Neural cell (in vitro differentiated cells): ENCODE results near the gene FHOD3. TPM values are rescaled to one million over a fixed set of nuclear protein-coding genes. Genes with fewer than 3 reads are reported as not detected.

Experiments
- H2AFZ ChIP-seq: fragments of 200-600, 300-800 bp; sonication (generic), shearing (Covaris generic); 2 replicates; pipeline ENCODE4 v1.6.0; 2014; ENCODE audit warnings: low read depth, mild to moderate bottlenecking, antibody characterized with exemption, low read length, moderate library complexity
- H3F3A ChIP-seq: fragments of 200-600 bp; shearing (Covaris generic); 2 replicates; pipeline ENCODE4 v1.6.1; 2016; ENCODE audit warnings: mild to moderate bottlenecking, moderate library complexity, mixed read lengths, antibody characterized with exemption, low read length; ENCODE audit not compliant: insufficient read depth, poor library complexity, severe bottlenecking
- H3K27ac ChIP-seq: fragments of 200-600, 300-800 bp; sonication (generic), shearing (Covaris generic); 2 replicates; pipeline ENCODE4 v1.5.1; 2014; ENCODE audit warnings: mild to moderate bottlenecking, low read length, moderate library complexity
- H3K27me3 ChIP-seq: fragments of 300-800, 200-600 bp; sonication (generic), shearing (Covaris generic); 2 replicates; pipeline ENCODE4 v1.6.0; 2014; ENCODE audit warnings: mild to moderate bottlenecking, low read depth, low read length, moderate library complexity; ENCODE audit not compliant: insufficient read depth
- H3K36me3 ChIP-seq: fragments of 300-800, 200-600 bp; sonication (generic), shearing (Covaris generic); 2 replicates; pipeline ENCODE4 v1.5.1; 2014; ENCODE audit warnings: mild to moderate bottlenecking, antibody characterized with exemption, low read length, moderate library complexity; ENCODE audit not compliant: insufficient read depth
- H3K4me2 ChIP-seq: fragments of 300-800, 200-600 bp; sonication (generic), shearing (Covaris generic); 2 replicates; pipeline ENCODE4 v1.6.0; 2014; ENCODE audit warnings: mild to moderate bottlenecking, low read length
- H3K4me3 ChIP-seq: fragments of 300-800, 200-600 bp; sonication (generic), shearing (Covaris generic); 2 replicates; pipeline ENCODE4 v1.5.1; 2014; ENCODE audit warnings: mild to moderate bottlenecking, low read length, moderate library complexity
- H3K79me2 ChIP-seq: fragments of 200-600 bp; shearing (Covaris generic); replicated peaks from 2 replicates; pipeline ENCODE4 v1.6.0; 2014; ENCODE audit warnings: mild to moderate bottlenecking, low read length, moderate library complexity; ENCODE audit not compliant: insufficient read depth
- H3K9ac ChIP-seq: fragments of 300-800, 200-600 bp; sonication (generic), shearing (Covaris generic); 2 replicates; pipeline ENCODE4 v1.6.1; 2016; ENCODE audit warnings: mild to moderate bottlenecking, low read length, mixed read lengths
- H3K9me2 ChIP-seq: fragments of 200-600 bp; shearing (Covaris generic); 2 replicates; pipeline ENCODE4 v1.6.1; 2016; ENCODE audit warnings: mild to moderate bottlenecking, low read length, mixed read lengths; ENCODE audit not compliant: insufficient read depth
- H3K9me3 ChIP-seq: fragments of 200-600, 300-800 bp; sonication (generic), shearing (Covaris generic); 2 replicates; pipeline ENCODE4 v1.6.1; 2016; ENCODE audit warnings: mild to moderate bottlenecking, mixed run types, low read length, moderate library complexity, mixed read lengths
- H4K20me1 ChIP-seq: fragments of 200-600 bp; shearing (Covaris generic); 2 replicates; pipeline ENCODE4 v1.6.1; 2016; ENCODE audit warnings: mild to moderate bottlenecking, mixed run types; ENCODE audit not compliant: insufficient read depth
- EP300 ChIP-seq: fragments of 450-650 bp; conservative IDR thresholded peaks from 2 replicates; pipeline ENCODE4 v1.6.1; 2014; ENCODE audit warnings: antibody characterized with exemption, mild to moderate bottlenecking, moderate library complexity; ENCODE audit not compliant: poor library complexity, severe bottlenecking
- EZH2 ChIP-seq: fragments of 200-600, 300-800 bp; shearing (Covaris generic), sonication (generic); IDR thresholded peaks from 2 replicates; pipeline ENCODE4 v1.6.1; 2014; ENCODE audit warnings: antibody characterized with exemption, low read length, borderline replicate concordance, mild to moderate bottlenecking; ENCODE audit not compliant: insufficient read depth, poor library complexity, severe bottlenecking
- POLR2AphosphoS5 ChIP-seq: IDR thresholded peaks from 2 replicates; pipeline ENCODE4 v1.6.1; 2012
- RAD21 ChIP-seq: fragments of 450-650 bp; conservative IDR thresholded peaks from 2 replicates; pipeline ENCODE4 v1.6.1; 2014; ENCODE audit warnings: antibody characterized with exemption, mild to moderate bottlenecking, moderate library complexity
- SMC3 ChIP-seq: fragments of 450-650 bp; conservative IDR thresholded peaks from 2 replicates; pipeline ENCODE4 v1.6.1; 2014; ENCODE audit warnings: antibody characterized with exemption, mild to moderate bottlenecking, moderate library complexity; ENCODE audit not compliant: poor library complexity
- TAF1 ChIP-seq: IDR thresholded peaks from 2 replicates; pipeline ENCODE4 v1.6.1; 2012; ENCODE audit warnings: low read depth
- polyA plus RNA-seq: library from polyadenylated mRNA; depleted of rRNA; stranded (reverse); fragments of >200 nt; gene quantifications from 2 replicates; pipeline ENCODE4 v1.2.3, GENCODE V29; 2014
- TF ChIP-seq, protein P1 (sequence below): fragments of 450-650 bp; IDR thresholded peaks from 2 replicates; pipeline ENCODE4 v1.5.1; 2014; ENCODE audit warnings: antibody characterized with exemption, mild to moderate bottlenecking, moderate library complexity; ENCODE audit not compliant: poor library complexity, severe bottlenecking
- TF ChIP-seq, protein P2 (sequence below): IDR thresholded peaks from 2 replicates; pipeline ENCODE4 v1.6.1; 2012; ENCODE audit warnings: borderline replicate concordance

Gene FHOD3
- polyA plus RNA-seq, 1 donor from 2014 or later = 19.4 TPM

GRCh38 chr18:36350839-36351469, 53.4 kb downstream of the FHOD3 start:
- Histone ChIP-seq H3K9me2 (no peaks in the 10 kb centered on the region), H2AFZ (no peak overlapping the region), H3K4me3 (no peak overlapping the region), H3K9me3 (no peaks in the 10 kb centered on the region), H3K27ac (no peak overlapping the region), H3K79me2 (peaks cover 13% of the 10 kb centered on the region), H3K4me2 (no peak overlapping the region), H3K27me3 (no peaks in the 10 kb centered on the region), H4K20me1 (no peaks in the 10 kb centered on the region), H3K36me3 (no peaks in the 10 kb centered on the region), H3F3A (no peaks in the 10 kb centered on the region), H3K9ac (no peak overlapping the region)
- TF ChIP-seq EZH2 = no peak
- TF ChIP-seq RAD21 = no peak
- TF ChIP-seq POLR2AphosphoS5 = no peak
- no peak for TF ChIP-seq EP300
- TF ChIP-seq TAF1 = no peak
- TF ChIP-seq, protein P1, sequence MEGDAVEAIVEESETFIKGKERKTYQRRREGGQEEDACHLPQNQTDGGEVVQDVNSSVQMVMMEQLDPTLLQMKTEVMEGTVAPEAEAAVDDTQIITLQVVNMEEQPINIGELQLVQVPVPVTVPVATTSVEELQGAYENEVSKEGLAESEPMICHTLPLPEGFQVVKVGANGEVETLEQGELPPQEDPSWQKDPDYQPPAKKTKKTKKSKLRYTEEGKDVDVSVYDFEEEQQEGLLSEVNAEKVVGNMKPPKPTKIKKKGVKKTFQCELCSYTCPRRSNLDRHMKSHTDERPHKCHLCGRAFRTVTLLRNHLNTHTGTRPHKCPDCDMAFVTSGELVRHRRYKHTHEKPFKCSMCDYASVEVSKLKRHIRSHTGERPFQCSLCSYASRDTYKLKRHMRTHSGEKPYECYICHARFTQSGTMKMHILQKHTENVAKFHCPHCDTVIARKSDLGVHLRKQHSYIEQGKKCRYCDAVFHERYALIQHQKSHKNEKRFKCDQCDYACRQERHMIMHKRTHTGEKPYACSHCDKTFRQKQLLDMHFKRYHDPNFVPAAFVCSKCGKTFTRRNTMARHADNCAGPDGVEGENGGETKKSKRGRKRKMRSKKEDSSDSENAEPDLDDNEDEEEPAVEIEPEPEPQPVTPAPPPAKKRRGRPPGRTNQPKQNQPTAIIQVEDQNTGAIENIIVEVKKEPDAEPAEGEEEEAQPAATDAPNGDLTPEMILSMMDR = no peak
- TF ChIP-seq, protein P2, sequence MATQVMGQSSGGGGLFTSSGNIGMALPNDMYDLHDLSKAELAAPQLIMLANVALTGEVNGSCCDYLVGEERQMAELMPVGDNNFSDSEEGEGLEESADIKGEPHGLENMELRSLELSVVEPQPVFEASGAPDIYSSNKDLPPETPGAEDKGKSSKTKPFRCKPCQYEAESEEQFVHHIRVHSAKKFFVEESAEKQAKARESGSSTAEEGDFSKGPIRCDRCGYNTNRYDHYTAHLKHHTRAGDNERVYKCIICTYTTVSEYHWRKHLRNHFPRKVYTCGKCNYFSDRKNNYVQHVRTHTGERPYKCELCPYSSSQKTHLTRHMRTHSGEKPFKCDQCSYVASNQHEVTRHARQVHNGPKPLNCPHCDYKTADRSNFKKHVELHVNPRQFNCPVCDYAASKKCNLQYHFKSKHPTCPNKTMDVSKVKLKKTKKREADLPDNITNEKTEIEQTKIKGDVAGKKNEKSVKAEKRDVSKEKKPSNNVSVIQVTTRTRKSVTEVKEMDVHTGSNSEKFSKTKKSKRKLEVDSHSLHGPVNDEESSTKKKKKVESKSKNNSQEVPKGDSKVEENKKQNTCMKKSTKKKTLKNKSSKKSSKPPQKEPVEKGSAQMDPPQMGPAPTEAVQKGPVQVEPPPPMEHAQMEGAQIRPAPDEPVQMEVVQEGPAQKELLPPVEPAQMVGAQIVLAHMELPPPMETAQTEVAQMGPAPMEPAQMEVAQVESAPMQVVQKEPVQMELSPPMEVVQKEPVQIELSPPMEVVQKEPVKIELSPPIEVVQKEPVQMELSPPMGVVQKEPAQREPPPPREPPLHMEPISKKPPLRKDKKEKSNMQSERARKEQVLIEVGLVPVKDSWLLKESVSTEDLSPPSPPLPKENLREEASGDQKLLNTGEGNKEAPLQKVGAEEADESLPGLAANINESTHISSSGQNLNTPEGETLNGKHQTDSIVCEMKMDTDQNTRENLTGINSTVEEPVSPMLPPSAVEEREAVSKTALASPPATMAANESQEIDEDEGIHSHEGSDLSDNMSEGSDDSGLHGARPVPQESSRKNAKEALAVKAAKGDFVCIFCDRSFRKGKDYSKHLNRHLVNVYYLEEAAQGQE = no peak

DNA sequence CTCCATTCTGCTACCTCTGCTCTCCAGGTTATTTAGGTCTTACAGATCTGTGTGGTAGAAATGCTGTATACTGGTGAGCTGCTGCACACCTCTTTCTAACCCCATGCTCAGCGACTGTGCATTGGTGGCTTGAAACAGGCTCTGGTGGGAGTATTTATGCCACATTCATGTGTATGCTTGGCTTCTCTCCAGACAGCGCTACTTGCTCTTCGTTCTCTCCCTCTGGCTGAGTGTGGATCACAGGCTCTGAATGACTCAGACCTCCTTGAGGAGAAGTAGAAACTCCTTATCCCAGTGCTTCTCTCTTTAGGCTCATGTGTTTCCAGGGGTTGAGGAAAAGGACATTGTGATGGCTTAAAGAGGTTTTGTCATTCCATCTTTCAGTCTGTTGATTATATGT, 54.9 kb downstream of the FHOD3 start:
- H3K4me3 ChIP-seq = no peak overlapping the region
- no peak overlapping the region for H3K27ac ChIP-seq
- no peaks in the 10 kb centered on the region for H3K9me3 ChIP-seq
- H3K79me2 ChIP-seq = peaks cover 13% of the 10 kb centered on the region
- H3K9me2 ChIP-seq = no peaks in the 10 kb centered on the region
- TF ChIP-seq, protein P2 = no peak
- TF ChIP-seq RAD21 = no peak
- TF ChIP-seq EZH2 = no peak
- TF ChIP-seq, protein P1 = no peak
- TF ChIP-seq SMC3 = no peak
- TF ChIP-seq TAF1 = no peak
- no peak for TF ChIP-seq EP300
- no peak for TF ChIP-seq POLR2AphosphoS5
- no peak overlapping the region for H2AFZ ChIP-seq
- no peak overlapping the region for H3K4me2 ChIP-seq
- H3K36me3 ChIP-seq = no peaks in the 10 kb centered on the region
- no peaks in the 10 kb centered on the region for H3K27me3 ChIP-seq
- no peaks in the 10 kb centered on the region for H3F3A ChIP-seq
- H4K20me1 ChIP-seq = no peaks in the 10 kb centered on the region
- no peak overlapping the region for H3K9ac ChIP-seq
